ENCODE data around the gene ZFYVE27.

DNA sequence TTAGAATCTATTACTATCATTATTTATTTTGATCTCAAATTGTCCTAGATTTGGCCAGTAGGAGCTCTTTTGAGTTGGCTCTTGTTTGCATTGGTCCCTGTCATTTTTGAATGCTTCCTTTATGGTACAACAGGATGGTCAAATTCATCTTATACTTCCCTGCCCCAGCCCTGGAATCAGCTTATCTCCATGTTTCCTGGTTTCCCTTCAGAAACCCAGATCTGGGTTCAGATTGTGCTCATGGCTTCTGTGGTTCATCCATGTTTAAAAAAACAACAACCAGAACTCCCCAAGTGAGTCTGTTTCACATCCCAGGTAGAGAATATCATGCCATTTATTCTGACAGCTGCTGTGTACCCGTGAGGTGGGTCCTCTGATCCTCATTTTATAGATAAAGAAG is 10.6 kb downstream of the ZFYVE27 start:
- TF ChIP-seq, protein P1, sequence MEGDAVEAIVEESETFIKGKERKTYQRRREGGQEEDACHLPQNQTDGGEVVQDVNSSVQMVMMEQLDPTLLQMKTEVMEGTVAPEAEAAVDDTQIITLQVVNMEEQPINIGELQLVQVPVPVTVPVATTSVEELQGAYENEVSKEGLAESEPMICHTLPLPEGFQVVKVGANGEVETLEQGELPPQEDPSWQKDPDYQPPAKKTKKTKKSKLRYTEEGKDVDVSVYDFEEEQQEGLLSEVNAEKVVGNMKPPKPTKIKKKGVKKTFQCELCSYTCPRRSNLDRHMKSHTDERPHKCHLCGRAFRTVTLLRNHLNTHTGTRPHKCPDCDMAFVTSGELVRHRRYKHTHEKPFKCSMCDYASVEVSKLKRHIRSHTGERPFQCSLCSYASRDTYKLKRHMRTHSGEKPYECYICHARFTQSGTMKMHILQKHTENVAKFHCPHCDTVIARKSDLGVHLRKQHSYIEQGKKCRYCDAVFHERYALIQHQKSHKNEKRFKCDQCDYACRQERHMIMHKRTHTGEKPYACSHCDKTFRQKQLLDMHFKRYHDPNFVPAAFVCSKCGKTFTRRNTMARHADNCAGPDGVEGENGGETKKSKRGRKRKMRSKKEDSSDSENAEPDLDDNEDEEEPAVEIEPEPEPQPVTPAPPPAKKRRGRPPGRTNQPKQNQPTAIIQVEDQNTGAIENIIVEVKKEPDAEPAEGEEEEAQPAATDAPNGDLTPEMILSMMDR (IDR thresholded peaks at IDR 0.05): no peak
- TF ChIP-seq ZFX (IDR thresholded peaks at IDR 0.05; ENCODE audit: borderline replicate concordance): no peak
